Astrocyte (in vitro differentiated cells and primary cell): Measurements from ENCODE around the gene MCTP1.

Source experiments
- EZH2 ChIP-seq: IDR thresholded peaks from 2 replicates; pipeline ENCODE4 v1.6.1; 2012; ENCODE audit warnings: mild to moderate bottlenecking, low read length, inconsistent platforms; ENCODE audit not compliant: insufficient read depth
- TF ChIP-seq, protein P1 (sequence below): IDR thresholded peaks from 2 replicates; pipeline ENCODE4 v1.5.1; 2011; ENCODE audit warnings: low read depth, mild to moderate bottlenecking, inconsistent platforms, low read length, moderate library complexity; ENCODE audit not compliant: insufficient read depth

DNA sequence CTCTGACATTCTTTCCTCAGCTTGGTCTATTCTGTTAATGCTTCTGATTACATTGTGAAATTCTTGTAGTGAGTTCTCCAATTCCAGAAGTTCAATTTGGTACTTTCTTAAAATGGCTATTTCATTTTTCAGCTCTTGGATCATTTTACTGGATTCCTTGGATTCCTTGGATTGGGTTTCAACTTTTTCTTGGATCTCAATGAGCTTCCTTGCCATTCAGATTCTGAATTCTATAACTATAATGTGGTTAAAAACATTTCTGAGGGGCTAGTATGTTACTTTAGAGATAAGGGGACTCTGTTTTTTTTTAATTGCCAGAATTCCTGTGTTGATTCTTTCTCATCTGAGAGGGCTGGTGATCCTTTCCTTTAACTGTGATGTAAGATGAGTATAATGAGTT, 136.4 kb downstream of the MCTP1 start:
- TF ChIP-seq, protein P1, sequence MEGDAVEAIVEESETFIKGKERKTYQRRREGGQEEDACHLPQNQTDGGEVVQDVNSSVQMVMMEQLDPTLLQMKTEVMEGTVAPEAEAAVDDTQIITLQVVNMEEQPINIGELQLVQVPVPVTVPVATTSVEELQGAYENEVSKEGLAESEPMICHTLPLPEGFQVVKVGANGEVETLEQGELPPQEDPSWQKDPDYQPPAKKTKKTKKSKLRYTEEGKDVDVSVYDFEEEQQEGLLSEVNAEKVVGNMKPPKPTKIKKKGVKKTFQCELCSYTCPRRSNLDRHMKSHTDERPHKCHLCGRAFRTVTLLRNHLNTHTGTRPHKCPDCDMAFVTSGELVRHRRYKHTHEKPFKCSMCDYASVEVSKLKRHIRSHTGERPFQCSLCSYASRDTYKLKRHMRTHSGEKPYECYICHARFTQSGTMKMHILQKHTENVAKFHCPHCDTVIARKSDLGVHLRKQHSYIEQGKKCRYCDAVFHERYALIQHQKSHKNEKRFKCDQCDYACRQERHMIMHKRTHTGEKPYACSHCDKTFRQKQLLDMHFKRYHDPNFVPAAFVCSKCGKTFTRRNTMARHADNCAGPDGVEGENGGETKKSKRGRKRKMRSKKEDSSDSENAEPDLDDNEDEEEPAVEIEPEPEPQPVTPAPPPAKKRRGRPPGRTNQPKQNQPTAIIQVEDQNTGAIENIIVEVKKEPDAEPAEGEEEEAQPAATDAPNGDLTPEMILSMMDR, result no peak
- no peak for TF ChIP-seq EZH2
